HG02840 (cell line): ENCODE results near the gene MTF1.

ENCODE experiments used
- ATAC-seq: cut with Tn5 transposase; IDR thresholded peaks from one replicate; pipeline ENCODE4 v1.9.1; 2021; ENCODE audit warnings: mild to moderate bottlenecking, moderate library complexity, moderate number of reproducible peaks; ENCODE audit not compliant: unreplicated experiment, low FRiP score

MTF1 gene

DNA sequence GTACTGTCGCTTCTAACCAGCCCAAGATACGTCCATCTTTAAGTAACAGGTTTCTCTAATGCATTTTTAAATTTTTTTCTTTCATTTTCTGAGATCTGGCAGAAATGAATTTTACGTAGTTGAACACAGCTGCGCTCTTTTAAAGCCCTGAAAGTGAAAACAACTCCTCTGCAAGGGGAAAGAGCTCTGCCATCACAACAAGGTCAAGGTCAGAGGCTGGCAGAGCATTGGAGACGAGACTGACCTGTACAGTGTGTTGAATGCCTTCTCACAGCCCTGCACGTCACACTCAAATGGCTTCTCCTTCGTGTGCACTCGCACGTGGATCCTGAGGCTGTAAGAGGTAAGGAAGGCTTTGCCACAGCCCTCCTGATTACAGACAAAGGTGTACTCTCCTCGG is 19.7 kb downstream of the MTF1 start:
- no peak for ATAC-seq

DNA sequence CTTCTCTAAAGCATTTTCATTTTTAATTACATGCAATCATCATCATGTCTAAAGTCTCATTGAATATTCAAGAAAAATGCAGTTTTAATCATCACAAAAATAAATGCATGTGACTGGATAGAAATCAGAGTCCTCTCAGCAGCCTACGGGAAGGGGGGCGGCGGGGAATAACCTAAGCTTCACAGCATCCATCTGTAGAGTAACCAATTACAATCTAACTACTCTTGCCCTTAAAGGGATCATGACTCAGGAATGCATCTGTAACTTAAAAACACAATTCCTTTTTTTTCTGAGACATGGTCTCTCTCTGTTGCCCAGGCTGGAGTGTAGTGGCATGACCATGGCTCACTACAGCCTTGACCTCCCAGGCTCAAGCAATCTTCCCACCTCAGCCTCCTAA is 22.6 kb downstream of the MTF1 start:
- ATAC-seq, result no peak

DNA sequence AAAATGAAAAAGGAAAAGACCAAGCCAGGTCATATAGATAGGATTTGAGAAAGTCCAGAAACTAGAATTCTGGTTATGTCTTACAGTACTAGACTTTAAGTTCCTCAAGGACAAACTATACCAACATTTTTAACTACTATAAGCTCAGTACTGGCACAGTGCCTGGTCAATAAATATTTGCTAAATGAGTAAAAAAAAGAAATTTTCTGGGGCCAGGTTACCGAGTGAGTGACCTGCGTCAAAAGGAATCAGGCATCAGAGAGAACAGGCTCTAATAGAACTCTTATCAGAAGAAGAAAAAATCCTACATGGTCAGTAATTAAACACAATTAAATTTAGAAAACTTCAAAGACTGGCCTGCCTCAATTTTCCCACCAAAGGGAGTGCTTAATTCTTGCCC is 27.6 kb downstream of the MTF1 start:
- ATAC-seq, result no peak

DNA sequence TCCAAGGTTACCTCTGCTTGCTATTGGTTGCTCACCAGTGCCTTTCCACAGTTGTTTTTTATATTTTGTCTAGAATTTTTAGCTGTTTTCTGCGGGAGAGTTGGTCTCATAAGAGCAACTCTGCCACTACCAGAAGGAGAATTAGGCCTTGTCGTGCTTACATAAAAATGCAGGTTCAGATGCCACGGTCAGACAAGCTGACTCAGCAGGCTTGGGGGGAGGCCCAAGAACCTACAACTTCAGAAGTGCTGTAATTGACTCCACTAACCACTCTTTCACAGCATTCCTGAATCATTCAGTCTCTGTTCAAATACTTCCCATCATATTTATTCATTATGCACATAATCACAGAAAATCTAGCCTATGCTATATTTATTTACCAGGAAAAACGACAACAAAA is 28.3 kb downstream of the MTF1 start:
- ATAC-seq, result no peak

DNA sequence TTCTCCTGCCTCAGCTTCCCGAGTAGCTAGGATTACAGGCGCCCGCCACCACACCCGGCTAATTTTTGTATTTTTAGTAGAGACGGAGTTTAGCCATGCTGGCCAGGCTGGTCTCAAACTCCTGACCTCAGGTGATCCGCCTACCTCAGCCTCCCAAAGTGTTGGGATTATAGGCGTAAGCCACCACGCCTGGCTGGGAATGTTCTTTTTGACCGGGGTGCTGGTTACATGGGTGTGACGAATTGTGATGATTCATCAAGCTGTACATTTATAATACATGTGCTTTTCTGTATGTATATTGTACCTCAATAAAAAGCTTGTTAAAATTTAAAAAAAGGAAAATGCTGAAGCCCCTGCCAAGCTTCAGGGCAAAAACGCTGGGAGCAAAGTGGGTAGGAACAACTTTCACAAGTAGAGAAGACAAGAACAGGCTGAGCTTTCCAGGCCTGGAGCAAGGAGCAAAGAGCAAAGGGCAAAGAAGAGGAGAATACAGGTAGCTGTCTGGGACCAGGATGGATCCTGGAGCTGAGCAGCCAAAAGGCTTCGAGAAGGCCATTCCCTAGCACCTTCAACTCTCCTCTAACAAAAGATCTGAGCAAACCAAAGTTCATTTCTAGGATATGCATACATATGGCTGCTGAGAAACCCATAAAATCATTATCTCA is 30.9 kb downstream of the MTF1 start:
- ATAC-seq, result no peak

DNA sequence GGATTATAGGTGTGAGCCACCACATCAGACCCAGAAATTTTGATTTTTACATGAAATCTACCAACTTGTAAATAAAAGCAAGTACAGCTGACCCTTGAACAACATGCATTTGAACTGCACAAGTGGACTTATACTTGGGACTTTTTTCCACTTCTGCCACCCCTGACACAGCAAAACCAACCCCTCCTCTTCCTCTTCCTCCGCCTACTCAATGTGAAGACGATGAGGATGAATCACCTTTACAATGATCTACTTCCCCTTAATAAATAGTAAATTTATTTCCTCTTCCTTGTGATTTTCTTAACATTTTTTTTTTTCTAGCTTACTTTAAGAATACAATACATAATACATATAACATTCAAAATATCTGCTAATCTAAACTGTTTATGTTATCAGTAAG is 33.9 kb downstream of the MTF1 start:
- ATAC-seq, result no peak

DNA sequence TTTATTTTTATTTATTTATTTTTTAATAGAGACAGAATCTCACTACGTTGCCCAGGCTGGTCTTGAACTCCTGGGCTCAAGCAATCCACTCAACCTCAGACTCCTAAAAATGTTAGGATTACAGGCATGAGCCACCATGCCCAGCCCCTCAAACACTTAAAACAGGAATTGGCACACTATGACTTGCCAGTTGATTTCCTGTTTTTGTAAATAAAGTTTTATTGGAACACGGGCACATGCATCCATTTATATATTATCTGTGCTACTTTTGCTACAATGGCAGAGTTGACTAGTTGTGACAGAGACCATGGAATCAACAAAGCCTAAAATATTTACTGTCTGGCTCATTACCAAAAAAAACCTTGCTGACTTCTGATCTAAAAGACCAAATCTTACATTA is 35.4 kb downstream of the MTF1 start:
- no peak for ATAC-seq

DNA sequence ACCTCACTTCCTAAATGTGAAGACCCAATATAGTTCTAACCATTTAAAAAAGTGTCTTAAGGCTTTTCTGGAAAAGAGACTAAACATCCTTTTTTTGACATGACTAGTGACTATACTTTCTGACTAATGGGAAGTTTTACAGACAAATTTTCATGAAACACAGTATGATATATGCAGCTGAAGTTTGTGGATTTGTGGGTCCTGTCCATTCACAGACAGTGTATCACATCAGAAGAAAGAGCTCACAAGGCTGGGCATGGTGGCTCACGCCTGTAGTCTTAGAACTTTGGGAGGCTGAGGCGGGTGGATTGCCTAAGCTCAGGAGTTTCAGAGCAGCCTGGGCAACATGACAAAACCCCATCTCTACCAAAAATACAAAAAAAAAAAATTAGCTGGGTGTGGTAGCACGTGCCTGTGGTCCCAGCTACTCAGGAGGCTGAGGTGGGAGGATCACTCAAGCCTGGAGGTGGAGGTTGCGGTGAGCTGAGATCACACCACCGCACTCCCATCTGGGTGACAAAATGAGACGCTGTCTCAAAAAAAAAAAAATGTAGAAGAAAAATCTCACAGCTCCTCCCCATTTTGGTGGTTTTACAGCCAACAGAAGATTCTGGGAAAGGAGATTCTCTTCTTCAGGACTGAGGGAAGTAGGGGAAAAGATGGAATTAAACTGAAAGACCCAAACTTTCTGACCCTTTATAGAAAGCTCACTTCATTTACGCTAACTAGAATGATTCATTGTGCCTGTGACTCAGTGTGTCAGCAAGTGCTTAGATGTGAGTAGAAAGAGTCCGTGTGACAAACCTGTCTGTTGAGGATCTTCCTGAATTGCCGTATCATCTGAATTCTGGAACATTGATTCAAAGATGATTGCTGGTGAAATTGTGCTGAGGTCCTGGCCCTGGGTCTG is 36.2 kb downstream of the MTF1 start:
- ATAC-seq, result no peak

DNA sequence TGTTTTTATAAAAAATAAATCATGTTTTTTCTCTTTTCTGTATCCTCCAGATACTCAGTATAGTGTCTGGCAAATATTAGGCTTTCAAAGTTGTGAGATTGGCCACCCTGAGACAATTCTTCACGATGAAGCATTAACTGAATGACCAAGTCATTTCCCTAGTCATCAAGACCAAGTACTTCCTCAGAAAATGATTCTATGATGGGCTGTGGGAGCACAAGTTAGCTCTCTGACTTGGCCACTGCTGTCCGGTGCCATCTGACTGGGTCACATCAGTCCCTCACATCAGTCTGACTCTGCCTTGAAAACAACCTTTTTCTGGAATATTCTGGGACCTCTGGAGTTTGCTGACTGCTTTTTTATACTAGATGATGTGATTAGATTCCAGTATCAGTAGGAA is 37.9 kb downstream of the MTF1 start:
- no peak for ATAC-seq

DNA sequence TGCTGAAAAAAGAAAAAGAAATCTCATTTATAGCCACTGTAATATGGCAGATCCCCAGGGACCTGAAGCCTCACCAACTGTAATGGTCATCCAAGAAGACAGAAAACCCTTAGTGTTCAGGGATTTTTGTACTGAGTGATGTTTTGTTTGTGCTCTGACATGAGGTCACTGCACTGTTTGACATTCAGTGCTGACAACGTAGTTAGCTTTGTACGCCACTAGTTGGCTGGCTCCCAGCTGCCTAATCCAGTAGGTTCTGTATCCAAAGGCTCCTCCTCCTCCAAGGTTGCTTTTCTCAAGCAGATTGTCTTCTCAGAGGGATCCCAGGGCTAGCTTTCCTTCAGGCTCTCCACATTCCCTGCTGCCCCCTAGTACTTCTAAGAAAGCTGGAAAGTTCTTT is 41.9 kb downstream of the MTF1 start:
- ATAC-seq, result no peak

DNA sequence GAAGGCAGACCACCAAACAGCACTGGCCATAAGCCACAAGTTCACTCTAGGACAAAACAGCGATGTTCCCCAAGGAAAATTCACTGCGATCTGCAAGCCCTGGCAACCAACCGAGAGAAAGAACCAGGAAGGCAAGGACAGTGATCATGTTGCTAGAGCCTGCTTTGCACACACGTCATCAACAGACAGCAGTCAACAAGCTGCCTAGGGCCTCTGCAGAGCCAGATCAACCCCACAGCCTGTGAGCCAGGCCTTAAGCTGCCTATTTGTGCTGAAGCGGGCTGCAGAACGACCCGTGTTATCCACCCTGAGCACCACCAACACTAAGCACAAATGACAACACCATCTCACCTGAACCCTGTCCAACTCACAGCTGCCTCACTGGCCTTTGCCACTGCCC is 45.1 kb downstream of the MTF1 start:
- no peak for ATAC-seq

DNA sequence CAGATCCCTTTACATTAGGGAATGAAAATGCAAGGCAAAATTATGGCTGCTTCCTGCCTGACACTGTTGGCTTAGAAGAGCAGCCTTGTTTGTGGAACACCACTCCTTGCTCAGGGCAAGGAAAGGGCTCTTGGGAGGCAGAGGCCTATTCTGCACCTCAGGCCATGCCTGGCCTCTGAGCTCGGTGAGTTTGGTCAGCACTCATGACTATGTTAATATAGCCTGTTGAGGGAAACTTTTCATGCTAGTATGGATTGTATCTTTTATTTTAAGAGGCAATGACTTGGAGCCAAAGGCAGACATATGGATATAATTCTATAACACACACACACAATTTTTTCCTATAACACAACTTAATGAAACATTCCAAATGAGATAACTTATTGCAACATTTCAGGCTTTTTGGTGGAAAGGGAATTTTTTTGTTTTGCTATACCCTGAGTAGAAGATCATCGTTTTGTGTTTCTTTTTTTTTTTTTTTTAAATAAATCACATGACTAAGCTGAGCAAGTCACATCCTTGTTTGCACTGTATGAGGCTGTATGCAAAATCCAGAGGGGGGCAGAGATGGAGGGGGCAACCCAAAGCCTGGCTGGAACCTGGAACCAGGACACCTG is 45.8 kb downstream of the MTF1 start:
- ATAC-seq, result no peak

DNA sequence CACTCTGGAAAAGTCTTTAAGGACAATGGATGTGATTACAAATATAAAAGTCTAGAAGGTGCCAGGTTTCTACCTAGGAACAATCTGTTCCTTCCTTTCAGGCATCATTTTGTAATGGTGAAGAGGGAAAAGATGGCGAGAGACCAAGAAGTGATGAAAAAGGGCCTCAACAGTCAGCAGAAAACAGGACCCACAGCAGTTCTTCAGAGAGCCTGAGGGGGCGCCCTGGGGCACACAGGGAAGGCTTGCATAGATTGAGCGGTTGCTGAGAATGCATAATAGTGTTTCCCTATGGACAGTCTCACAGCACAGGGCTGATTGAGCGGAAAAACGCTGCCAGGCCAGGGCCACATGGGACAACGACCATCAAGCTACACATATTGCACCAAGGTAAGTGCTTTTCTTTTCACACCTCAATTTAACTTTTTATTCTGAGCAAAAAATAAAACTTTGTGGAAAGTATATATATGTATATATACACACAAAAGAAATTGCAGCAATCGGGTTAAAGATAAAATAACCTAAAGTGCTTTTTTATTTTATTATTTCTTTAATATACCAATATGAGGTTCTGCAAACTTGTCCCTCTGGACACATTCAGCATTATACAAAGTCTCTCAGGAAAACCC is 48.3 kb downstream of the MTF1 start:
- no peak for ATAC-seq

DNA sequence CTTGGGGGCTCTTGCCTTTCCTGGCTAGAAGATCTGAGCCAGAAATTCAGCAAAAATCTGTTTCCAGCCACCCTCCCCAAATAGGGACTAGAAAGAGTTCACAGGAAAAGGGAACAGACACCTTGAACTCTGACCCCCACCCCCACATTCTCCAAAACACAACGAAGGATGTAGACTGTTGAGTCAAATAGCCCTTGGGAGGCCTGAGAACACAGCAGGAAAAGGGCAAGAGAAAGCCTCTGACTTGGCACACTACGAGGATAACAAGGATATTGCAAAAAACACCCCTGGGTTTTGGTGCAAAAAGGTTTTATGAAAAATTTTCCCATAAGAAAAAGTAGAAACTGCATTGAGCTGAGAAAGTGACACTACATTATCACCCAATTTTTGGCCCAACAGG is 49.5 kb downstream of the MTF1 start:
- ATAC-seq, result no peak

DNA sequence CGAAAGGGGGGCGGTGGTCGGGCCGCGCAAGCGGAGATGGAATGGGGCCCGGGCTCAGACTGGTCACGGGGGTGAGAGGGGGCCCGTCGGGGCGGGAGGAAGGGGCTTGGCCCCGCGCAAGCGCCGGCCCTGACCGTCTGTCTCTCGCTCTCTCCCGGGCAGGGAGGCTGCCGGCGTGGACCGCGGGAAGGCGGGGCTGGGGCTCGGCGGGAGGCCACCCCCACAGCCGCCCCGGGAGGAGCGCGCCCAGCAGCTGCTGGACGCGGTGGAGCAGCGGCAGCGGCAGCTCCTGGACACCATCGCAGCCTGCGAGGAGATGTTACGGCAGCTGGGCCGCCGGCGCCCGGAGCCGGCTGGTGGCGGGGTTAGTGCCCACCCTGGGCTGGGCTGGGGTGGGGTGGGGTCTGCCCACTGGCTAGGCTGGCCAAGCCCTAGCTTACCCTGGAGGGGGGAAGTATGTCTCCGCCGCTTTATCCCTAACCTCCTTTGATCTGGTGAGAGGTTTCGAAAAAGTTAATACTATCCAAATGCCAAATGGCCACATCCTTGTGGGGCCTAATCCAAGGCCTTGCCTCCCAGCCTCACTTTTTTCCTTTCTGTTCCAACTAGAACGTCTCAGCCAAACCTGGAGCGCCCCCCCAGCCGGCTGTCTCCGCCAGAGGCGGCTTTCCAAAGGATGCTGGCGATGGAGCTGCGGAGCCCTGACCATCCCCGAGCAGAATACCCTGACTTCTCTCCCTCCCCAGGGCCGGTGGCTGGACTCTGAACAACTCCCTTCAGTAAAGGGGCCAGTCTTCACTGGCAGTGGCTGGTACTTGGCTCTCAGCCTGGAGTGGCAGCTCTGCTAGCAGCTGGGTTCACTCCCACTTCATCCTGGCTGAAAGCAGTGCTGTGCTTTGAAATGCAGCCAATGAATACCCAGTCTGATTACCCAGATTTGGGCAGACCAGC is 50.7 kb downstream of the MTF1 start:
- ATAC-seq, result peak; percentile 35

DNA sequence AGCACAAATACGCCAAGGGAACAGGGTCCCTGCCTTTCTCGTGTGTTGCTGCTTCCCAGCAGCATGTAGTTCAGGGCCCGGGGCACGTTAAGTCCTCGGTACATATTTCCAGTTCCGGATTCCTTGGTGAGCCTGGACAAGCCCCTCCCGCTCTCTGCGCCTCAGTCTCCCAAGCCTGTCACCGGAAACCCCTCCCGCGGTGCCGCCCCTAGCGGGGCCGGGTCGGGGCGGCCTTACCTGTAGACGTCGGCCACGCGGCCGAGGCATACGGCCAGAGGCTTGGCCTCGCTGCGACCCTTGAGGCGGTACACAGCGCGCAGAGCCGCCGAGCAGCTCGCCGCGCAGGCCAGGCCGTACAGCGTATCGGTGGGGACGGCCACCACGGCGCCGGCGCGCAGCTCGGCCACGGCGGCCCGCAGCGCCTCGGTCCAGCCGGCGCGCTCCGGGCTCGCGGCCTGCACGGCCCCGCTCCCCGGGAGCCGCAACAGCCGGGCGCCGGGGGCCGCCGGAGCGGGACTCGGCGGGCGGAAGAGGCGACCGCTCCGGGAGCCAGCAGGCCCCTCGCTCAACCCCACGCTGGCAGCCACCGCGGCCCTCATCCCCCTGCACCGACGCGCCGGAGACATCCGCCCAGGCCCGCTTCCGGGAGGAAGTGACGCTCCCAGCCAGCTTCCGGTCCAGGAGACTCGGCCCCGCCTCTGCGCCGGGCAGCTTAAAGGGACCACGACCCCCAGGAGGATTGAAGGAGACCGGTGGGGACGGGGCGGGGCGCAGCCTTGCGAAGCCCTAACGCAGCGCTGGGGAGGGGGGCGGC is 51.6 kb downstream of the MTF1 start, which contains the start of the genes C1orf122 and YRDC:
TSS of gene C1orf122 (plus strand) at position 236 of the 814 bp plus-strand sequence. CDS start 615 bp downstream, outside the sequence.
TSS of gene YRDC (minus strand) at position 654 of the 814 bp plus-strand sequence. CDS start at position 626, 28 bp downstream.
- ATAC-seq, result peak; percentile 92

DNA sequence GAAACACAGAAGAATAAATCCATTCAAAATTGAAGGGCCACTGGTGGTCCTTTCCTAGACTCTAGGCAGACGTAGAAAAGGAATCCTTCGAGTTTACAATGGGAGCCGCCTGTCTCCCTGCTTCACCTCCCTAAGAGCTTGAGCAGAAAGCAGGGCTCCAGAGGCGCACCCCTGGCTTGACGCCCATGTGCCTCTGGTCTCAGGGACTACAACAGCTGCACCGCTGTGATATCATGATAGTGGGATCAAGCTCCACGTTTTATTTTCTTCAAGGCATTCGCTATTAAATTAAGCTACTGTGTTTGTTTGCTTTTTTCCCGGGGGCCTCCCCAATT is 52.2 kb downstream of the MTF1 start:
- ATAC-seq, result no peak

DNA sequence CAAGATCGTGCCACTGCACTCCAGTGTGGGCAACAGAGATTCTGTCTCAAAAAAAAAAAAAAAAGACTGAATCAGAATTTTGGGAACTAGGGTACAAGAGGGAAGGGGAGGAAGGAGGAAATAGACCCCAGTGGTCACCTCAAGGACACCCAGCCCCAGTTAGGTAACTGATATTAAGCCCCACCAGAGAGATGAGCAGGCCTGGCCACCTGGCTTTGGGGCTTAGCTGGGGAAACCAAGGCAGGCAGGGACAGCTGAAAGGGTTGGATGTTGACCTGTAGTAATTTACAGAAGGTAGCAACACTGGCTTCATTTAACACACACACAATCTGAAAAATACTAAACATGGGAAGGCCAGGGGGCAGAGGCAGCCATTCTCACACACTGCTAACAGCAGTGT is 57.0 kb downstream of the MTF1 start:
- no peak for ATAC-seq

DNA sequence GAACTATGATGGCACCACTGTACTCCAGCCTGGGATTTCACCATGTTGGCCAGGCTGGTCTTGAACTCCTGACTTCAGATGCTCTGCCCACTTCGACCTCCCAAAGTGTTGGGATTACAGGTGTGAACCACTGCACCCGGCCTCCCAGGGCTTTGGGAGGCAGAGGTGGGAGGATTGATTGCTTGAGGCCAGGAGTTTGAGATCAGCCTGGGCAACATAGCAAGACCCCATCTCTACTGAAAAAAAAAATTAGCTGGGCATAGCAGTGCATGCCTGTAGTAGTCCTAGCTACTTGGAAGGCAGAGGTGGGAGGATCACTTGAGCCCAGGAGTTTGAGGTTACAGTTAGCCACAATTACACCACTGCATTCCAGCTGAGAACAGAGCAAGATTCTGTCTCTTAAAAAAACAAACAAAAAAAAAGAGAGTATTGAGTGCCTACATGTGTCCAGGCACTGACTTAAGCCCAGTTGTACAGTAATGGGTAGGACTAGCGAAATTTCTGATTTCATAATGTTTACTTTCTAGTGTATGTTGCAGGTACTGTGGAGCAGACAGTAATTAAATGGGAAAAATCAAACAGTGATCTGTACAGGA is 61.5 kb downstream of the MTF1 start:
- ATAC-seq, result no peak
